Measurements from ENCODE around the gene ALG14.
"Not testable (repeated sequence)": the region's sequence is repeated elsewhere in the genome, so short reads cannot be mapped to it uniquely, and the experiment has no call there.

ALG14 gene

DNA sequence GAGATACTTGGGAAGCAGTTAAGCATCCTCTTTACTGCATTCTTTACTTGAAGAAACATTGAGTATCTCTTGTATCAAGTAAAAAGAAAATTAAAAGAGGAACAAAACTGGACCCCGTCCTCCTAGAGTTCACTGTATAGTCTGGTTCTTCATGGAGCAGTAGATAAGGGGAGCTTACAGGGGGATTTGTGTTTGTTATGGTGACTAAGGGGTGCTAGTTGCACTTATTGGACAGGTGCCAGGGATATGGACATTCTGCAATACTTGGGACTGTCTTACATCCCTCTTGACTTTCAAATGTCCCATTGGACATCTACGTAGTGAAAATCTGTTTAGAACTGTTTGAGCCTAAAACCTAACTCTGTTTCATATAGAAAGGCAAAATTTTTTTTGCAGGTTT lies 67.2 kb downstream of the ALG14 start:
- DNase-seq: no peak

DNA sequence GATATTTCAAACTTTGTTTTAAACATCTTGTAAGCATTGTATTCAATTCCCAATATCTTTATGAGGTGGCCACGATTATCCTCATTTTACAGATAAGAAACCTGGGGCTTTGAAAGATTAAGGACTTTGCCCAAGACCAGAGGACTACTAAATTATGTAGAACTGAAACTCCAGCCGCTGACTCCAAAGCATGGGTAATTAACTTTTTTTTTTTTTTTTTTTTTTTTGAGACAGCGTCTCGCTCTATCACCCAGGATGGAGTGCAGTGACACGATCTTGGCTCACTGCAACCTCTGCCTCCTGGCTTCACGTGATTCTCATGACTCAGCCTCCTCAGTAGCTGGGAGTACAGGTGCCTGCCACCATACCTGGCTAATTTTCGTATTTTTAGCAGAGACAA lies 68.7 kb downstream of the ALG14 start:
- DNase-seq: no peak

DNA sequence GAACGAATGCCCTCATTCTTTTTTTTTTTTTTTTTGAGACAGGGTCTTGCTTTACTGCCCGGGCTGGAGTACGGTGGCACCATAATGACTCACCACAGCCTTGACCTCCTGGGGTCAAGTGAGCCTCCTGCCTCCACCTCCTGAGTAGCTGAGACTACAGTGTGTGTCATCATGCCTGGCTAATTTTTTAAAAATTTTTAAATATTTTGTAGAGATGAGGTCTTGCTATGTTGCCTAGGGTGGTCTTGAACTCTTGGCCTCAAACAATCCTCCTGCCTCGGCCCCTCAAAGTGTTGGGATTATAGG lies 69.4 kb downstream of the ALG14 start:
- DNase-seq: no peak

DNA sequence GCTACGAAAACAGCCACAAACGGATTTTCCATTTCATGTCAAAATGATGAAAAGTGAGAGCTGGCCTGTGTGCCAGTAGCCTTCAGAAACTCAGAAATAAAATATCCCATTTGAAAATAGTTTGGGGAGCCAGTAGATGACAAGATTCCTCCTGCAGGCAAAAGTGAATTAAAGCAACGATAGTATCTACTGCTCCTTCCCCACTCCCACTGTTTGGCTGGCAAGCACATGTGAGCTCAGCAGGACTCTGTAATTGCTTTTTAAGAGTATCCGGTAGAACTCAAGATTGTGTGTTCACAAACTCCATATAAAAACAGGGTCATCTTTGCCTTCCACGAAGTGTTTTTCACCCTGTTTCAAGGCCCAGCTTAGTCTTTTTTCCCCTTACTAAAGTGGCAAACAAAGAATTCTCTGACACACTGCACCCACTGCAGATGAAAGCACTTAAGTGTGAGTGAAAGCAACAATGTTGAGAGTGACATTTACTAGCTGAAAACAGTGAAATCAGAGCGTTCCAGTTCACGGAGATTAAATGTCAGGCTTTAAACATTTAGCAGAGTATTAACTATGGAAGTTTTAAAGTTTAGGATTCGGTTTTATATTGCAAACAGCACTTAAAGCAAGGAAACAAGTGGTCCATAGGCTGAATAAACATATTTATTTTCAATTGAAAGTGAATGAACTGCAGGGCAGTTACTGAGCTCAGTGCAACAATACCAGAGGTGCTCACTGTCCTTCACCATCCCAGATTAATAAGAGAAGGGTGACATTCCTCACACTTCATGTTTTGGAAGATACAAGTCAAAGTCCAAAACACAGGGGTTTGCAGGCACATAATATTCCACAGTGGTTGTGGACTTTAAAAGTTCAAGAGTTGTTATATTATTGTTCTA lies 70.0 kb downstream of the ALG14 start:
- no peak for DNase-seq

DNA sequence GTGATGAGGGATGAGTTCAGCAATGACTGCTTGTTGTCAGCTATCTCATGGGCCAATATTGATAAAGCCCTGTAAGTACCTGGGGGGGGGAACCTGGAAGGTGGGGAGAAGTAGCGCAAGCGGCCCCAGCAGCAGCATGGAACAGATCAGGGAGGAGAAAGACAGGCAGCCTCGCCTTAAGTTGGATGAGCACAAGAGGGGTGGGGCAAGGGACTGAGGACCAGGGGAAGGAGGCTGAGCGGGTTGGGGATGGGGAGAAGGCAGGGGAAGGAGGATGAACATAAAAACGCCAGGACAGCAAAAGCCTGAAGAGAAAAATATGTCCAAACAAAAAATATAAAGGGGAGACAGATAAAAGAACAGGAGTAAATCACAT lies 70.6 kb downstream of the ALG14 start:
- no peak for DNase-seq

DNA sequence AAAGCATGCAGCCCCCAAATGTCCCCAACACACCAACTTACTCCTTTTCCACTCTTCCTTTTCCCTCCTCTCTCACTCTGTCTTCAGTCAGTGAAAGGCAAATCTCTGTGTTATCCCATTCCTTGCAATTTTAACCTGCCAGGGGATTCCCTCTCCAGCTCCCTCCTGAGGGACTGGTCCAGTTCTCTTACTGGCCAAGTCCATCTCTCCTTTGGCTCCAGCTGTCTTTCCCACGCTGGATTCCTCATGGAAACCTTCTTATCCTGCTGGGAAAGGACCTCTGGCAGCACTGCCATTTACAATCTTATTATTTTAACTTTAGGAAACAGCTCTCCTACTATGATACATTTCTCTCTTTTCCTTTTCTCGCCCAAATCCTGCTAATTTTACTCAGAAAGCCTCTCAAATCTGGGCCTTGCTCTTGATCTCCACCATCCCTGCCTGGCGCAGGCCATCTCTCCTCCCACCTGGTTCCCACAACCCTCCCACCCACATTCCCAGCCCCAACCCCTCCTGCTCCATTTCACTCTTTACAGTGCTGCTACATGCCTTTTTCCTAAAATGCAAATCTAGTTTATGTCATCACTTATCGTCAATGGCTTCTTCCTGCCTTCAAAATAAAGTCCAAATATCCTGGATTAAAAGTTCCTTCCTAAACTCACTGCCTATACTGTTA lies 73.2 kb downstream of the ALG14 start:
- no peak for DNase-seq

DNA sequence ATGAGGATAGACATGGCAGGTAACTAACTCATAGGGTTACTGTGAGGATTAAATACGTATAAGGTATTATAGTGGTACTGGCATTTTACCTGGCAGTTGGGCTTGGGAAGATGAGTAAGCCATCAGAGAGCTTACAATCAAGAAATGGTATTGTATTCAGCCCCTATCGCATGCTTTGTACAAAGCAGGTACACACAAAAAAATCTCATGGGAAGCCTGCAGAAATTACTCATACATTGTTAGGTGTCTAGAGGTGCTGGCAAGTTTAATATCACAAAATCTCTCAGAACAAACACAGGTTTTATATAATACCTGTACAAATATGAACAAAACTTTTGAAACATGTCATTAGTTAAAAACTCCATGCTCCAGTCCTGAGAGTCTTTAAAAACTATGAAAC lies 74.0 kb downstream of the ALG14 start:
- no peak for DNase-seq

DNA sequence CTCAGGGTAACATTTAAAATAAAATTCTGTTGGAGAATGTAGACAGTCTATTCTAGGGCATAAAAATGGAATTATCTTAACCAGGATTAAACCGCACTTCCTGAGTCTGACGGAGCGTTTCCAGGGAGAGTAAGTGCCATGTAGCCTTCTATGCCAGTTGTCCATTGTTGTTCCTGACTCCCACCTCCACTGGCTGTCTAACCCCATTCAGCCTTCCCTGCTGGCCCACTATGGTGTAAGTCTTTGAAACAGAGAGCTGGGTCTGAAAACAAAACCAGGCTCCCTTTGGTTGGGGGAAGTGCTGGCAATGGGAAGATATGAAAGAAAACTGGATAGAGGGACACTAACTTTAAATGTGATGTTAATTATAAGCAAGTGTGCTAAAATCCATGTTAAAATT lies 74.6 kb downstream of the ALG14 start:
- no peak for DNase-seq

DNA sequence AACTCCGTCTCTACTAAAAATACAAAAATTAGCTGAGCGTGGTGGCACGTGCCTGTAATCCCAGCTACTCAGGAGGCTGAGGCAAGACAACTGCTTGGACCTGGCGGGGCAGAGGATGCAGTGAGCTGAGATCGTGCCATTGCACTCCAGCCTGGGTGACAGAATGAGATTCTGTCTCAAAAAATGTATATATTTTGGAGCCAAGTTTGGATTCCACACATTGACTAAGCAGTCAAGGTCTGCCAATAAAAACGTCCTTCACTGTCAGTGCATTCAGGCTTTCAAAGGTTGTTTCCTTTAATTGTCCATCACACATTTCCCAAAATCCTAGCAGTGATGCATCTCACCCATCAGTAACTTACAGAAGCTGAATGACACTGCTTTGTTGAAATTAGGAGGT lies 77.2 kb downstream of the ALG14 start:
- DNase-seq: not testable (repeated sequence)

DNA sequence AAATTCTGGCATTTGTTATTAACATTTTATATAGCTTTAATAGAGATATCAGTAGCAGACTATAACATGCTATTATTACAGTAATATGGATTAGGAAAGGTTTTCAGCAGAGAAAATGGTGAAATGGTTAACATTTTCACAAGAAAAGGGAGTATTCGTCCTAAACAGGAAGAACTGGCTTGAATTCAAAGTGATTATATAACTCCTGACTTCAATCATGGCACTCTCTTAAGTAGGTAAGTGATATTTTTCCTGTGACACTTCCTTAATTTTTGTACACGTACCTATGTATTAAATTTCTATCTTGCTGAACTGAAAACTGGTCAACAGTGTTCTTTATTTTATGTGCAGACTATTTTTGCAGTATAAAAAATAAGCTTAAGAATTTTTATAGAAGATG lies 77.9 kb downstream of the ALG14 start:
- no peak for DNase-seq

DNA sequence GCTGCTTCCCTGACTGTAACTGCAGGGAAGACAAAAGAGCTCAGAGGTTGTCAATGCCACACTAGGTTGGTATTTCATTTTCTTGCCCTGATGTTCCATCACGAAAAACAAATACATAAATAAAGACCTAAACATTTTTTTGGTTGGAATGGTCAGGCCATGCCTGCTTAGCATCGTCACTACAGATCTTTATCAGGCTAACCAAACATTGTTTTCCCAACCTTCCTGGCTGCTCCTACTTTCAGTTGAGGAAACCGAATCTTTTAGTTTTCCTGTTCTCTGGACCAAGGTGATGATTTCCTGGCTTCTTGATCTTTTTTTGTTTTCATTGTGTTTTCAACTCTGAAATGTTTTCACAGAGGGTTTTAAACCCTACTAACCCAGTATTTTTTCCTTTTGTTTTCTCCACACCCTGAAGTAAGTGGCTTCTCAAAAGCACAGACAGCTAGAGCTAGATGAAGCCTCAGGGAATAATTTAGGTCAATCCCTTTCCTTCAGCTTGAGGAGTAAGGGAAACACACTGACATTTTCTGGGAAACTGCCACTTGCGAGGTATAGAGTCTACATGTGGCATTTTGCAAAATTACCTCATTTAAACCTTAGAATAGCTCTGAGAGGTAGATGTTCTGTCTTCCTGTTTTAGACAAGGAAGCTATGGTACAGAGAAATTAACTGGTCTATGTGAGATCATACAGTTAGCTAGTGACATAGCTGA lies 78.7 kb downstream of the ALG14 start:
- DNase-seq: no peak

DNA sequence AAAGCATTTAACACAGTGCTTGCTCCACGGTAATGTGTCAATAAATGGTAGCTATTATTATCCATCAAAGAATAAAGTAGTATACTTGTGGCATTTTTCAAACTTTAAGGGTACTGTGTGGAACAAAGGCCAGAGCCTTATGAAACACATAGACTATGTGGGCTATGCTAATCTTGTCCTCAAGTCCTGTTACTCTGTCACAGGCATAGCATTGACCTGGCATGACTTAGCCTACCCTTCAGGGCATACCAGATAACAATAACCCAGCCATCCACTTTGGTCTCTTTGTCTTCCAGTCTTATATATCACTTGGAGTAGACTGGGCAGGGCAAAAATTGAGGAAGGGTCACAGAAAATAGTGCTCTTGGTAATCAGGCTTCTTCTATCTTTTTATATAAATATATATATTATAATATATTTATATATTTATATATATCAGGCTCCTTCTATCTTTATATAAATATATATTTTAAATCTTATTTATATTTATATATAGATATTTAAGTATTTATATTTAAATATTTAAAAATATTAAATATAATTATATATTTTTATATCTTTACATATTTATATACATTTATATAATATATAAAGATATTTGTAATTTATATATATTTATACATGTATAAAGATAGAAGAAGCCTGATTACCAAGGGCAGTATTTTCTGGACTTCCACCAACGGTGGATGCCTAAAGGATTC lies 79.7 kb downstream of the ALG14 start:
- DNase-seq: no peak

DNA sequence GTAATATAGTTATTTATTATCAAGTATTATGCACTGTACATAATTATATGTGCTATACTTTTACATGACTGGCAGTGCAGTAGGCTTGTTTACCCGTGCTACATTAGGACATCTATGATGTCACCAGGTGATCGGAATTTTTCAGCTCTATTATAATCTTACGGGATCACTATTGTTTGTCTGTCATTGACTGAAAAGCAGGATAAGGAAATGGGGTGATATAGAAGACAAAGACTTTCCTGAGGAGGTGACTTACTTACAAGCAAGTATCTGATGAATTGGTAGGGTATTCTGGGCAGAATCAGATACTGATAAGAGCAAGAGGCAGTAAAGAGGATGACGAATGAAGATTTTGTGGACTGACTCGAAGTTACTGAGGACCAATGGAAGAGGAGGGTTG lies 80.6 kb downstream of the ALG14 start:
- DNase-seq: no peak

DNA sequence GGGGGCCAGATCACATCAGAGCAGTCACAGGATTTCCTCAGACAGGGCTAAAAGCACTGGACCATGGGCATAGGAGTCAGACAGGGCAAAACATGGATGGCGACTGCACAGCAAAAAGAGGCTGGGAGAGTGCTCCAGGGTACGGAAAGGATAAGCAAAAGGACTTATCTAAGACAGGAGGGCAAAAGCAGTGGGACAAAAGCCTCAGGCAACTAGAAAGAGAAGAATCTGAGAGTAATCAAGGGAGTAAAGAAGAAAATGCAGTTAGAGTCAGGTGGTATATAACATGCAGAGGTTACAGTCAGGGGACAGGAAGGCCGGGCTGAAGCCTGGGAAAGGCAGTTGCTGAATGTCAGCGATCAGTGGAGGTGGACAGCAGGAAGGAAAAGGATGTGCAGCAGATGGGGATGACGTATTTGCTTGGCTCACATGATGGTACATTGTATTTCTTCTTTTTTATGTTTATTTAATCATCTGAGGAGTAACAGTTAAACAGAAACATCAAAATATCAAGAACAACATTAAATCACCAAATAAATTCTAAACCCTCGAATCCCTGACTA lies 82.8 kb downstream of the ALG14 start:
- DNase-seq: no peak

DNA sequence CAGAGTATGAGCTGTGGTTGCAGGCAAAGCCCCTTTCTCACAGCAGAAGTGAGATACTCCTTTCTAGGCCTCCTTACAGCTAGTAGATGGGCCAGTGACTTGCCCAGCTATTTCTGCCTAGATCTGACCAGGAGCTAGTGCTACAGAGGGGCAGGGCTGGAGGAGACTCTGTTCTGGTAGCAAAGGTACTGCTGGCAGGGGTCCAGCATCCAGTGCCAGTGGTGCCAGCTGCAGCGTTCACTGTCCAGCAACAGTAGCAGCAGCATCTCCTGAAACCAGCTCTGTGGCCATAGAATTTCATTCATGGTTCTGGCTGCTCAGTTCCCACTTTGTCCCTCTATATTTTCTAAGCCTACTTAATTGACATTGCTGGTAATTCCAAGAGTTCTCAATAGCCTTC lies 83.4 kb downstream of the ALG14 start:
- DNase-seq: no peak

DNA sequence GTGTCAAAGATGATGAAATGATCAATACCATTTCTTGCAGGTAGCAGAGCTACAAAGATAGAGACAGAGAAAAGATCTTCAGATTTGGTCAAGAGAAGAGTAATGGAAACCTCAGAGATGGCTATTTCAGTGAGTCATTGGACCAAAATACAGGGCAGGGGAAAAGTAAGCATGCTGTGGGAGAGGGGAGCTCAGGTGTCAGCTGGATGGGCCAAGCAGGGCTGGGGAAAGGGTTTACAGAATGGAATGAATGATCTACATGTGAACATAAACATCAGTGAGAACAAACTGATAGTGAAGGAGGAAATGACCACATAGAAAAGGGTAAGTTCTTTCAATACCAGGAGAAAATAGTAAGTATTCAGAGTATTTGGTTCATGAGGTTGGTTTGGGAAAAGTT lies 84.4 kb downstream of the ALG14 start:
- no peak for DNase-seq

DNA sequence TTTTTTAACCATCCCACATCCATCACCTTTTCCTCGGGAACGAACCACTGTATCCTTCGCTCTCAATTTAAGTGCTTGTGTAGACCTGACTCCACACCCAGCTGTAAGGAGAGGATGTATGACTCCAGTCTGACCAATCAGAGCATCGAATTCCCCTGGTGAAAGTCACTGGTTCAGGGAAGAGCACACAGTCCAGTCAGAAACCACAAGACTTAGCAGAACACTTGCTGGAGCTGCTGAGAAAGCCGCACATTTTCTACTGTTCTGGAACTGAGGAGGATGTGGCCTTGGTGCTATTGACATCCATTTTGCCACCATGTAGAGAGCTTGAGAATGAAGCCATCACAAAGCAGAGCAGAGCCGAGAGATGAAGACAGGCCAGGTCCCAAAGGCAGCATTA lies 86.0 kb downstream of the ALG14 start:
- no peak for DNase-seq

DNA sequence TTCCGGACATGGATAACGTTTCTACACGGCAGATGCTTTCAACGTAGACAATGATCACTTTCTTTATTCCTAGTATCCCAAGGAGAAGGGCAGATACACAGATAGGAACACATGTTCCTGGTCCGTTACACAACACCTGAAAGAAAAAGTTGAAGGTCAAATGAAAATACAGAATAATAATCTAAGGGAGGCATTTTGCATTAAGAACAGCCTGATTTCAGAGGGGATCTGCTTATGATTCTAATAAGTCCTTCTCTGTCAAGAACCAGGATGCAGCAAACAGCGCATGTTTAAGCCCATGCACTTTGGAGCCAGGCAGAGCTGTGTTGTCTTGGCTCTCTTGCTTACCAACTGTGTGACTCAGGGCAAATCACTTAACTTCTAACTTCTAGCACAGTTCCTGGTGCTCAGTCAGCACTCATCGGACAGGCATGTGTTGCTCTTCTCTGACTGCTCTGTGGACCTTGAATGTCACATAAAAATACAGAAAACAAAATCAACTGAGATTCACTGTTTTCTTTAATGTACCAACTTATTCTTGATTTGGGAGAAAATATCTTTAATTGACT lies 89.5 kb downstream of the ALG14 start:
- no peak for DNase-seq

DNA sequence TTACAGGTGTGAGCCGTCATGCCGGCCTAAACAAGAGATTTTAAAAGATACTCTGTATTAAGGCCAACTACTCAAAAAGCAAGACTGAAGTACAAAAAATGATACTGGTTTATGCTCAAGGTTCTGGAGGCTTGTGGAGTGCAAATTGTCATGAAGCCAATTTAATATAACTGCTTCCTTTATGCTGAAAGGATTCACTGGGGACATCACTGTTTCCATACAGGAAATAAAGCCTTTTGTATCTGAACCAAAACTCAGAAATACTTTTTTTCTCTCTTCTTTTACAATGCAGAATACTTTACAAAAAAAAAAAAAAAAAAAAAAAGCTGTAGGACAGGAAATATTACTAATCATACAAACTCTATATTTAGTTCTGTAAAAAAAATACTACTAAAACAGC lies 90.4 kb downstream of the ALG14 start:
- DNase-seq: no peak

DNA sequence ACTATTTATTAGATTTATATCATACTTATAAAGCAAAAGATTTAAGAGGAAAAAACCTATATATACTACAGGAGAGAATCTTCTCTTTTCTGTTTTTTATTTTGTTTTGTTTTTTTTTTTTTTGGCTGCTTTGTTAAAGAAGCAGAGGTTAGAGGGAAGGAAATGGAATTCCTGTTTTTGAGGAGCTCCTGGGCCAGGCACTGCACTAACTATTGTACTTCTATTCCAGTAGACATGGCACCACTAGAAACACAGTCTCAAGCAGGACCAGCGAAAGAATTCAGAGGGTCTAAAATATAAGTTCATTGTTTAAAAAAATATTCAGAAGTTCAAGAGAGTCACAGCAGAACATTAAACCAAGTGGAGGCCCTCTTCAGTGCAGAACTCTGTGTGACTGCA lies 91.2 kb downstream of the ALG14 start:
- no peak for DNase-seq

DNA sequence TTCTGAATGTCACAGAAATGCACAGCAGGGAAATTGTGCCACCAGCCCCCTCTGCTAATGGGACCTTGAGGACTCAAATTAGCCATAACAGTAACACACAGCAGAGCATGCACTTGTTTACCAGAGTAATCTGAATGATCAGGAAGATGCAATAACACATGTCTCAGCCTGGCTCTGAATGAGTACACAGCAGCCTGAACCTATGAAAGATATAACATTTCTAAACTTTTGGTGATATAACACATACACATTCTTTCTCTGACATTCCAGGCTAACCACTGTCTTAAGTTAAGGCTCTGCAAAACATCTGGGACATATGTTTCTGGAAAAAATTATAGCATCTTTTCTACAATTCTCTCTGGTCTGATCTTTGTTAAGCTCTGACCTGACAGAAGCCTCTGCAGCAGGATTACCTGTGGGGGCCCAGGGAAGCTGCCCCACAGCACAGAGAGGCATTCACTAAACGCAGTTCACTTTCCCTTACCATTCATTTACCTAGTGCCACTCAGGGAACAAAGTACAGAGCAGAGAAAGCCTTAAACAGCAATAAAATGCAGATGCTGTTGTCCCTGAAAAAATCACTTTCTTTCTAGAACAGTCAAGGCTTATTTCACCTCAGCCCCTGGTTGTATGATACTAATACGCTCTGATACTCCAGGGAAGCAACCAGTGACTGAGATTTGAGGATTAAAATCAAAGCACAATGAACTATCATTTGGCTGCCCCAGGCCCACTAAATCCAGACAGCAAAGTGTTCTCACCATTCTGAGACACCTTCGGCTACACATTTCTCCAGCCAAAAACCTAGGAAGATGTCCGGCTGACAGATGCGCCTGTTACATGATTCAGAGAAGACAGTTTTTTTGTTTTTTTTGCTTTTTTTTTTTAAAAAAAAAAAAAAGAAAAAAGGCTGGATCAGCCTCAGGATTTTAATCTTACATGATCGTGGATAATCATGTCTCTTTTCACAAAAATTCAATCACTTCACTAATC lies 91.9 kb downstream of the ALG14 start:
- DNase-seq: no peak
